Measurements from ENCODE around the gene ARRDC2. TPM values are rescaled to one million over a fixed set of nuclear protein-coding genes. Genes with fewer than 3 reads are reported as not detected.

The ARRDC2 gene
- total RNA-seq, 1 donor from 2014 or later = 43.1 TPM

DNA sequence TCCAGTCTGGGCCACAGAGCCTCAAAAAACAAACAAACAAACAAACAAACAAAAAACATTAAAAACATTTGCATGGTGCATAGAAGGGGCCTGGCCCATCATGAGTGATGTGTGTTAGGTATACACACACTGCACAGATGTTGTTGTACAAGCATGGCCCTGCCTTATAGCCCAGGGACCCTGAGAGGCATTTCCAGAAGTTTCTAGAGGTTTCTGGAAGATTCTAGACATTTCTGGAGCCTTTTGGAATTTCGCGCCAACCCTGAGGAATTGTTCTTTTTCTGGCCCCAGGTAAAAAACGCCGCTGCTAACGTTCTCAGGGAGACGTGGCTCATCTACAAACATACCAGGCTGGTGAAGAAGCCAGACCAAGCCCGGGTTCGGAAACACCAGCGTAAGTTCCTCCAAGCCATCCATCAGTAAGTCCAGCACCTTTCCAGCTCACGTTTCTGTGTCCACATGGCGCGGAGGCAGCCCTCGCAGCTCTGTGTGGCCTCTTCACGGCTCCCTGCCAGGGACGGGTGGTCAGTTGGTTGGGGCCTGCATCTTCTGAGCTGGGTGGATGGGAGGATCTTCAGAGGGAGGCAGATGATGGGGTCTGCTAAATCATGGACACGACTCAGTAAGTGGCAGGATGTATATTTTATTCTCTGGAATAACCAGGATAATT lies 18.4 kb upstream of the ARRDC2 start:
- intact Hi-C loops (cut with micrococcal nuclease) = no loop called here

DNA sequence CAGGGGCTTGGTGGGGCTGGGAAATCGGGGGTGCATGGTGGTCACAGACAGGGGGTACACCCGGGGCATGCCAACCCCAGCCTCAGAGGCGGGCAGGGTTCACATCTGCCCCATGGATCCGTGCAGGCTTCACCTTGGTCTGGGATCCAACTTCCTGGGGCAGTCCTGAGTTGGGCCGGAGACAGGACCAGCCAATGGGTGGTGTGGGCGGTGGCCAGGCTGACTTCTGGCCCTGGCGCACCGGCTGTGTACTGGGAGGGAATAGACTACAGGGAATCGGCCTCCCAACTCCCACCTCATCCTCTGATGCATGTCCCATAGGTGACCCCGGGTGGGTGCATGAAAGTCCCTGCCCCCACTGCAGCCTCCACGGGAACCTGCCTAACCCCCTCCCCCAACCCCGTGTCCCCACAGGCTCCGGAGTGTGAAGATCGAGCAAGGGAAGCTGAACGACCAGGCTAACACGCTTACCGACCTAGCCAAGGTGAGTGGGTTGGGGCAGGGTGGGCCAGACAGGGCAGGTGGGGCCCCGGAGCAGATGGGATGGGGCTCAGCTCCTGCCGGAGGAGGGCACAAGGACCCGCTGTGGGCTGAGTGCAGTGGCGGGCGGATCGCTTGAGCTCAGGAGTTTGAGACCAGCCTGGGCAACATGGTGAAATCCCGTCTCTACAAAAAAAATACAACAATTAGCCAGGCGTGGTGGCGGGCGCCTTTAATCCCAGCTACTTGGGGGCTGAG lies 14.7 kb upstream of the ARRDC2 start:
- intact Hi-C loops (cut with micrococcal nuclease) = no loop called here

- intact Hi-C loops (cut with micrococcal nuclease) = loop anchor here (1.0 to 5.0 kb wide), 4 partner anchors 51 to 140 kb away; partner anchors contain the start of genes RPL18A and SLC5A5
These were observed 11.1 kb upstream of the ARRDC2 start for GRCh38 chr19:17996826-17997316.

DNA sequence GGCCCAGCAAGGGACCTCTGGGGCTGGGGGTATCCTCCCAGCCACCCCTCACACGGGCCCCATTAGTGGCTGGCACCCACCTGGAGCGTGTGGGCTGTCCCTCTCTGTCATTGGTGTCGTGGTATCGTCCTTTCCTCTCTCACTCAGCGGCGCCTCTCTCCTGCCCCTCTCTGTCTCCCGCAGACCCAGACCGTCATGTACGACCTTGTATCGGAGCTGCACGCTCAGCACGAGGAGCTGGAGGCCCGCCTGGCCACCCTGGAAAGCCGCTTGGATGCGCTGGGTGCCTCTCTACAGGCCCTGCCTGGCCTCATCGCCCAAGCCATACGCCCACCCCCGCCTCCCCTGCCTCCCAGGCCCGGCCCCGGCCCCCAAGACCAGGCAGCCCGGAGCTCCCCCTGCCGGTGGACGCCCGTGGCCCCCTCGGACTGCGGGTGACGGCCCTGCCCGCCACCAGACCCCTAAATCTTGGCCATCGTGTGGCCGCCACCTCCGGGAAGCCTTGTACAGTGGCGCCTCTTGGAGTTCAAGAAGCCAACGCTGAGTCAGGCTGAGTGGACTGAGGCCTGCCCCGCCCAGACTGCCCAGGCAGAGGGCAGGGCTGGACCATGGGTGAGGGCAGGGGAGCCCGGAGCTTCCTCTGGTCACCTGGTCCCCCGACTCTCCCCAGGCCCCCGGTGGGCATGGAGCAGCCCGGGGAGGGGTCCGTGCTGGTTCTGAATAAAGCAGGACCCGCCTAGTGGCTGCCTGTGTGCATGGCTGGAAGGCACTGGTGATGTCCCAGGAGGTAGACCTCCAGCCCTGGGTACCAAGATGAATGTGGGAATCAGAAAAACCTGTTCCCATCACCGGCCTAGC lies 9.8 kb upstream of the ARRDC2 start:
- intact Hi-C loops (cut with micrococcal nuclease) = loop anchor here (1.0 to 5.0 kb wide), 4 partner anchors 52 to 141 kb away; partner anchors contain the start of genes RPL18A and SLC5A5

- intact Hi-C loops (cut with micrococcal nuclease) = loop anchor here (5.0 kb wide), 2 partner anchors 126 to 141 kb away; partner anchors contain the start of genes RPL18A and SLC5A5
These were observed 9.2 kb upstream of the ARRDC2 start for GRCh38 chr19:17998827-17999150.

DNA sequence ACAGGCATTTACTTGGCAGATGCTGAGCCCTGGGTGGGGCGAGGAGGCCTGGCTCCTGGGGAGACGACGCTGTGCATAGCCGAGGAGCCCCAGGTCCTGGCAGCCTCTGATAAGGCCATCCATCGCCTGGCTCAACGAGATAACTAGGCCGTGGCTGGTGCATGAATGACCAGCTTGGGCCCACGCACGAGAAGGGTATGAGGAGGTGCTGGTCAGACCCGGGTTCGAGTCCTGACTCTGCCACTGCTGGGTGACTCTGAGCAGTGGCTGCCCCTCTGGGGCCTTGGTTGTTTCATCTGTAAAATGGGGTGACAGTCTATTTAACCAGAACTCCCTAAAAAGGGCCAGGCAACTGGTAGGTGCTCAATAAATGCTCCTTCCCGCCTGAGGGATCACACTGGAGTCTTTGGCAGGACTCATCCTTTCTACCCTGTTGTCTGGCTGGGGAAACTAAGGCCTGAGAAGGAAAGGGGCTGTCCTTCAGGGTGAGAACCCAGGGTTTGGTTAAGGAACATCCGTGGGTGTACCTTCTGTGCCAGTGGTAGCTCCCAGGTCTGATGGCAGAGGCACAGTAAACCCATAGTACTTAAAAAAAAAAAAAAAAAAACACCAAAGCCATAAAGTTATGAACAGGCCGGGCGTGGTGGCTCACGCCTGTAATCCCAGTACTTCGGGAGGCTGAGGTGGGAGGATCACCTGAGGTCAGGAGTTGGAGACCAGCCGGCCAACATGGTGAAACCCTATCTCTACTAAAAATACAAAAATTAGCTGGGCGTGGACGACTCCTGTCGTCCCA lies 8.1 kb upstream of the ARRDC2 start:
- intact Hi-C loops (cut with micrococcal nuclease) = loop anchor here (2.0 to 10.0 kb wide), 4 partner anchors 67 to 255 kb away; partner anchors contain the start of genes CCDC124, RPL18A and SLC5A5

DNA sequence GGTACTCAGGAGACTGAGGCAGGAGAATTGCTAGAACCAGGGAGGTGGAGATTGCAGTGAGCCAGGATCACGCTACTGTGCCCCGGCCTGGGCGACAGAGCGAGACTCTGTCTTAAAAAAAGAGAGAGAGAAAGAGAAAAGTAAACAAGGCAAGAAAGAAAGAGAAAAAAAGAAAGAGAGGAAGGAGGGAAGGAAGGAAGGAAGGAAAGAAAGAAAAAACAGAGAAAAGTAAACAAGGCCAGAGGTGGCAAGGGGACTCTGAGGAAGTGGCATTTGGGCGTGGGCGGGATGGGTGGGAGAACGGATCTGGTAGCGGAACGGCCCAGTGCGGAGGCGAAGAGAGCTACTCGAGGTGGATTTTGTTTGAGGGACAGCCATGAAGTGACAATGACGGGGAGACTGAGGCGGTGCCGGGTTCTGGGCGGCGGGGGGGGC lies 7.5 kb upstream of the ARRDC2 start:
- intact Hi-C loops (cut with micrococcal nuclease) = loop anchor here (2.0 to 10.0 kb wide), 2 partner anchors 68 to 254 kb away; partner anchors contain the start of gene CCDC124

- intact Hi-C loops (cut with micrococcal nuclease) = loop anchor here (2.0 to 10.0 kb wide), 2 partner anchors 68 to 254 kb away; partner anchors contain the start of gene CCDC124
These were observed 6.8 kb upstream of the ARRDC2 start for GRCh38 chr19:18000915-18001776.

DNA sequence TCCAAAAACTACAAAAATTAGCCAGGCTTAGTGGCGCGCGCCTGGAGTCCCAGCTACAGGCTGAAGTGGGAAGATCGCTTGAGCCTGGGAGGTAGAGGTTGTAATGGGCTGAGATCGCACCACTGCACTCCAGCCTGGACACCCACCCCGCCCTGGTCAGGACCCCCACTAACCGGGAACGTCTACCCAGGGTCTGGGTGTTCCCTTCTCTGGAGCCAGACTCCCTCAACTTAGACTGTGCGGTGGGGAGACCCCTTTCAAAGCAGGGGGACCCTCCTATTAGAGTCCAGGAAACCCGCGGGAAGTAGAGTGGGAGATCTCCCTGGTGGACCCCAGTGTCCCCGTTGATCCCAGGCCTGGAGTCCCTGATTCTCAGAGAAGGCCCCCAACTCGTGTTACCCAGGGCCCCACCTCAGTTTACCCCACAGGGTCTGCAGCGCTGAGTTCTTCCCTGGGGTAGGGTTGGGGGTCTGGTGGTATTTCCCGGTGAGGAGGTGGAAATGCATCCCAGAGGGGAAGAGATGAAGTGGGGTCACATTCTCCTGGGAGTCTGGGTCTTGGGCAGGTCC lies 6.1 kb upstream of the ARRDC2 start:
- intact Hi-C loops (cut with micrococcal nuclease) = loop anchor here (2.0 to 10.0 kb wide), 2 partner anchors 69 to 253 kb away; partner anchors contain the start of gene CCDC124

GRCh38 chr19:18002347-18002850 lies 5.6 kb upstream of the ARRDC2 start:
- intact Hi-C loops (cut with micrococcal nuclease) = loop anchor here (10.0 kb wide), 1 partner anchor 252 kb away; a partner anchor contains a TSS

- intact Hi-C loops (cut with micrococcal nuclease) = loop anchor here (5.0 to 10.0 kb wide), 4 partner anchors 112 to 249 kb away; partner anchors contain the start of genes MPV17L2 and PIK3R2
These were observed 2.2 kb upstream of the ARRDC2 start for GRCh38 chr19:18005750-18006149.

- intact Hi-C loops (cut with micrococcal nuclease) = loop anchor here (1.0 to 10.0 kb wide), 6 partner anchors 38 to 248 kb away; partner anchors contain the start of genes MPV17L2 and PIK3R2
These were observed 690 bp upstream of the ARRDC2 start for GRCh38 chr19:18007044-18007916.

- intact Hi-C loops (cut with micrococcal nuclease) = loop anchor here (5.0 to 10.0 kb wide), 4 partner anchors 108 to 246 kb away; partner anchors contain the start of genes MPV17L2 and PIK3R2
These were observed 844 bp downstream of the ARRDC2 start for GRCh38 chr19:18008814-18009213.

DNA sequence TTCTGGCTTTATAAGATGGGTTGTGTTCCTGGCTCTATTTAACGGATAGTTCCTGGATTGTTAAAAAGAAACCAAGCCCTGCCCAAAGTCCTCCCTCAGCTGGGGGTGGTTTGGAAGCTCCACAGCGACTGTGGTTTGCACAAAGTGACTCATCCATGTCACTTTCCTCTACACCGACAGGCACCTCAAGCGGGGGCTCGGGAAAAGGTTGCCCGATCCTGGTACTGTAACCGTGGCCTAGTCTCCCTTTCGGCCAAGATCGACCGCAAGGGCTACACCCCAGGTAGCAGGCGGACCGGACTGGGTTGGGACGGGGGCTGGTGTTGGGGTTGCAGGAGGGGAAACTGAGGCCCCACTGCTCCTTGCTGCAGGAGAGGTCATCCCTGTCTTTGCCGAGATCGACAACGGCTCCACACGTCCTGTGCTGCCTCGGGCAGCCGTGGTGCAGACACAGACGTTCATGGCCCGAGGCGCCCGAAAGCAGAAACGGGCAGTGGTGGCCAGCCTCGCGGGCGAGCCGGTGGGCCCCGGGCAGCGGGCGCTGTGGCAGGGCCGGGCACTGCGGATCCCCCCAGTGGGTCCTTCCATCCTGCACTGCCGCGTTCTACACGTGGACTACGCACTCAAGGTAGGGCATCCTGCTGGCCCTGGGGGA lies 1.6 kb downstream of the ARRDC2 start:
- intact Hi-C loops (cut with micrococcal nuclease) = loop anchor here (5.0 to 10.0 kb wide), 4 partner anchors 108 to 245 kb away; partner anchors contain the start of genes MPV17L2 and PIK3R2

DNA sequence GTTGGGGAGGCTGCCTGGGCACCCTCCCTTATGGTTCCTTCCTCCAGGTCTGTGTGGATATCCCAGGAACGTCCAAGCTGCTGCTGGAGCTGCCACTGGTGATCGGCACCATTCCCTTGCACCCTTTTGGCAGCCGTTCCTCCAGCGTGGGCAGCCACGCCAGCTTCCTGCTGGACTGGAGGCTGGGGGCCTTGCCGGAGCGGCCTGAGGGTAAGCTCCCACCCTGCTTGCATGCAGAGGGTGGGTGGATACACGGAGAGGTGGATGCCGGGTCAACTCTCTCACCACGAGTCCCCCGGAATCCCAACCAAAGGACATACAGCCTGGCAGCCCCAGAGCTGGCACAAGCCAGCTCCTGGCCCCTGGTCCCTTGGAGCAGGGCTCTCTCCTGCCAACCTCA lies 2.2 kb downstream of the ARRDC2 start:
- intact Hi-C loops (cut with micrococcal nuclease) = no loop called here

- intact Hi-C loops (cut with micrococcal nuclease) = no loop called here
These were observed 5.5 kb downstream of the ARRDC2 start for GRCh38 chr19:18013210-18014111.
